Pons (tissue), 1 donor: Measurements from ENCODE around the gene CRISPLD2.
"Not testable (repeated sequence)": the region's sequence is repeated elsewhere in the genome, so short reads cannot be mapped to it uniquely, and the experiment has no call there.

Source experiments
- DNase-seq: peaks from one replicate; pipeline ENCODE4 v3.0.0-alpha.2; 2016; ENCODE audit warnings: low spot score

The CRISPLD2 gene

DNA sequence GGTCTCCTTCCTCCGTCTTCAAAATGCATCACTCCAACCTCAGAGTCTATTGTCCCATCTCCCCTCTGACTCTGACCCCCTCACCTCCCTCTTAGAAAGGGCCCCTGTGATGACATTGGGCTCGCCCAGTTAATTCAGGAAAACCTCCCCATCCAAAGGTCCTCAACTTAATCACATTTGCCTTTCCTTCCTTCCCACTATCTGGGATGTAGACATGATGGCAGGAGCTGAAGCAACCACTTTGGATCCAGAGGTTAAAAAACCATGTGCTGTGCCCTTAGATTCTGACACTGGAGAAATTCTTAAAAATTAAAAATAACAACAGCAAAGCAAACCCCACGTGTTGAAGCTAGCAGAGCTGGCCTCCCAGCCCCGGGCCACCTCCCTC lies 111.3 kb downstream of the CRISPLD2 start:
- no peak for DNase-seq

DNA sequence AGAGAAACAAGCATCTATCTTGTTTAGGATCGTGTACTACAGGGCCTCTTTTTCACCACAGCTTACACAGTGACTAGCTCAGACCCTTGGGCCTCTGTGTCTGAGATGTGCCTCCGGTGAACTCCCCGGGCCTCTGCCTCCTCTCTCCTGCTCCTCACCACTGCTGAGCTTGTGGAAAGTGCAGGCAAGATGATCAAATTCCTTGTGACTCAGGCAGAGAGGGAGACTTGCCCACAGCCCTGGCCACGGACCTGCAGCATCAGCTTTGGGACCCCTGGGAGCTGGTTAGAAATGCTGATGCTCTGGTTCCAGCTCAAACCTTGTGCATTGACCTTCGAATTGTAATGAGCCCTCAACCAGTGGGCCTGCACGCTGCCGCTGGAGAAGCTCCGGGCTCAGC lies 111.7 kb downstream of the CRISPLD2 start:
- no peak for DNase-seq

DNA sequence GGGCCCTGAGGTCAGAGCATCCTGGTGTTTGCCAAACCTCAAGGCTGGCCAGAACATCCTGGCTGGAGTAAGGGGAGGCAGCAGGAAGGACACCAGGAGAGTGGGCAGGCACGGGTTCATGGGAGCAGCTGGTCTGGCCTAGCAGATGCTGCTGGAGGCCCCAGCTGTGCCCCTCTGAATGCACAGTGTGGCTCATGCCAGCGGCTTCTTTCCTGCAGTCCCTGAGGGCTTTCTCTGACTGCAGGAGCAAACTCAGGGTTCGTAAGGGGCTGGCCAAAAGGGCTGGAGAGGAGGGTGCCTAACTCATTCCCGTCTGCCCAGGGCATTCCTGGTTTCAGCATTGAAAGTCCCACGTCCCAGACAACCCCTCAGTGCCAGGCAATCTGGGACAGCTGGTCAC lies 112.9 kb downstream of the CRISPLD2 start:
- no peak for DNase-seq

DNA sequence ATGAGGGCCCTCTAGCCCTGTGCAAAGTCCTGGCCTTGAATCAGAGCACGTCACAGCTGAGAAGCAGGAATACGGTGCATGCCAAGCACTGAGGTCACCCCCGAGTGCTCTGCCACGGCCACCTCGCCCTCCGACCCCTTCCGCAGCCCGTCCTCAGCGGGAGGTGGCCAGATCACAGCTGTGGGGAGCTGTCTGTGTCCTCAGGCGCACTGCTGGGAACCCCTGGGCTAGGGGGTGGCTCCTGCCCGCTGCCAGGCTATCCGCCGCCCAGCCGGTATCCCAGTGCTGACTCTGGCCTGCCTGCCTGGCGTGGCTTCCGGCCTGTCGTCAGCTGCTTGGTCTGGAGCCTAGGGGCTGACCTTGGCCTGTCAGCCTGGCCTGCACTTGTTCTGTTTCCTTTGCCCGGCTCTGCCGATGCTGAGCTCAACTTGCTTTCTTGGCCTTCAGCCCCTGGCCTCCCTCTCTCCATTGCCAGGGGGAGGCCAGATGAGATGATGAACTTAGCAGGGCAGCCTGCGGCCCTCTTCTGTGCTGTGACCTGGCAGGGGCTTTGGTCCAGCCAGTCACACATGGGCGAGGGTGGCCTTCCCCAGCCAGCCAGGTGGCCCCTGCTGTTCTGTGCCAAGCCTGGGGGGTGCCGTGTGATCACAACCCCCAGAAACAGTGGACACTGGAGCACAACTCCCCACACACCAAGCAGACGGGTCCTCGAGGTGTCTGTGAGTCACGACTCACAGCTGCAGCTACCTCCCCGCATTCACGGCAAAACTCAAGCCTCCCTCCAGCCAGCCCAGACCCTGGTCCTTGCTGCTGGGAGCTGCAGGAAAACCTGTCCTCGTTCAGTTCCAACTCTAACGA lies 114.2 kb downstream of the CRISPLD2 start:
- DNase-seq: peak; percentile 49

DNA sequence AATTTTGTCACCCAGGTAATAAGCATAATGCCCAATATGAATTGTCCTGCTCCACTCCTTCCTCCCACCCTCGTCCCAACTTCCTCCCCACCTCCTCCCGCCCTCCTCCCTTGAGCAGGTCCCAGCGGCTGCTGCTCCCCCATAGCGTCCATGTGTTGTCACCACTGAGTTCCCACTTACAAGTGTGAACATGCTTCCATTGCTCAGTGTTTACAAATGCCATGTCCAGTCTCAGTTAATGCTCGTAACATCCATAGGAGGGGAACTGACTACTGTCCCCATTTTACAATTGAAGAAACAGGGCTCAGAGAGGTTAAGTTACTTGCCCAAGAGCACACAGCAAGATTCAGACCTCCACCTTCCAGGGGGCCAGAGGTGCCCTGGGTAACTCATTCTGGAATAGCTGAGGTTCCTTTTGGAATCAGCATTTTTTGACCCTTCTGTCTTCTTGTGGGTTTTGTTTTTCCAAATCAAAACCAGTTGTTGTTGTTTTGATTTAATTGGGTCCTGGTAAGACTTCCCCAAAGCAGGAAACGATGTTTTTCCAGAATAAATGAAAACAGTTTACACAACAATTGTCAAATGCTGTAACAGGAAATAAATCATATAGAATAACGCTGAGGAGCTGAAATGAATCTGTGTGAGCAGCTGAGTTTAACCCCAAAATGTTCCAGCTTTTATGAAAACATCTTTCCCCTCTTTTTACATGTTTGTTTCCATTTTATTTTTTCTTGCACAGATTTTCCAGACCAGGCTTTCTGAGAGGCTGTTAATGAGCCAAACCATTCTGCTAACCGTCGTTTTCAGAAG lies 117.6 kb downstream of the CRISPLD2 start:
- no peak for DNase-seq

DNA sequence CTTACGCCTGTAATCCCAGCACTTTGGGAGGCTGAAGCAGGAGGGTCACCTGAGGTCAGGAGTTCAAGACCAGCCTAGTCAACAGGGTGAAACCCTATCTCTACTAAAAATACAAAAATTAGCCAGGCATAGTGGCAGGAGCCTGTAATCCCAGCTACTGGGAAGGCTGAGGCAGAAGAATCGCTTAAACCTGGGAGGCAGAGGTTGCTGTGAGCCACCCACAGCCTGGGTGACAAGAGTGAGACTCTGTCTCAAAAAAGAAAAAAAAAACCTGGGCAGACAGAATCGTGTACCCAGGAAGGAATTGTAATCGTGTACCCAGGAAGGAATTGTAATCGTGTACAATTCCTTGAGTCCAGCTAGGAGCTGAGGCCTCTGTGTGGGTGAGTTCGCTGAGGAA lies 118.8 kb downstream of the CRISPLD2 start:
- not testable (repeated sequence) for DNase-seq

DNA sequence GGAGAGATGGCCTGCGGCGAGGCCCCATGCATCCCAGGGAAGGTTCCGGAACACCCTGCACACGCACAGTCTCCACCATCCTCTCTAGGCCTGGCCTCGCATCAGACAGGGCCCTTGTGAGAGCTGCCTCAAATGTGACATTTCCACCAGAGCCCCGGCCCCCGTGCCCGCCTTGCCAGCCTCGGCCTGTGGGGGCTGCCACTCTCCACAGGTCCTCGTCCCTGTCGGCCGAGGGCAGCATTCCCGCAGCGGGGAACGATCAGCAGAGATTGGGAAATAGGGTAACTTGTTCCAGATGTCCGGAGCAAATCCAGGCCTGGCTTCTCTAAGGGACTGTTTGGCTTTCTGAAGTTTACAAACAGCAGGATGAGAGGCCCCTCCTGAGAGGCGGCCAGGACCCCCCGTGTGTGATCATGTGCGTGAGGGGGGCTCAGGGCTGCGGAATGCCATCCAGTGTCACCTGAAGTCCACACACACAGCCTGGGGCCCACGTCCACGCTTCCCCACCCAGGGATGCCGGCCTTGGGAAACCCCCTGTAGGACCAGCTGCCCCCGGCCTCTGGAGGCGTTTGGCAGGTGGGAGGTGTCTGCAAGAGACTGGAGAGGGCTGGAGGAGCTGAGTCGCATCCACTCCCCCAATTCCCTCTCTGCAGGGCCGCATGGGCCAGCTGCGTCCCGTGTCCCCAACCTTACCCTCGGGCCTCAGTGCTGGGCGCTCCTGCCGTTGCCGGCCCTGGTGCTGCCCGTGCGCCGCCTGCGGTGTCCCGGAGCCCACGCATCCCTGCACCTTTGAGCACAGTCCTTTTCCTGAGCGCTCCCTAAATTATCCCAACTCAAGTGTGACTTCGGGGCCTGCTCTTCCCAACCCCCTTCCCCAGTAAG lies 121.1 kb downstream of the CRISPLD2 start:
- DNase-seq: no peak

DNA sequence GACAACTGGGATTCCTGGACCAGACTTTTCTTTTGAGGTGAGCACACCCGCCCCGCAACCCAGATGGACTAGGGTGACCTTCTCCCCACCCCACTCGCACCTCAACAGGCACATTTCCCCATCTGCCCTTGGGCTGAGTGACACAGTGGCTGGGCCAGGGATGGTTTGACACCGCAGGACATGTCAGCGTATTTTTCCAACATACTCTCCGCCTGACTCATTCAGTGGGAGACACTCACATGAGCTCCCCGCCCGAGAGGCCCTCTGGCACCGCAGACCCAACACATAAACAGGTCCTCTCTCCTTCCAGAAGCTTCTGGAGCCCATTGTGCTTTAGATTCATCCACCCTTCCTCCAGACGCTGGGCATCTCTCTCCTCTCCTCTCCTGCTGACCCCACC lies 122.1 kb downstream of the CRISPLD2 start:
- DNase-seq: no peak

DNA sequence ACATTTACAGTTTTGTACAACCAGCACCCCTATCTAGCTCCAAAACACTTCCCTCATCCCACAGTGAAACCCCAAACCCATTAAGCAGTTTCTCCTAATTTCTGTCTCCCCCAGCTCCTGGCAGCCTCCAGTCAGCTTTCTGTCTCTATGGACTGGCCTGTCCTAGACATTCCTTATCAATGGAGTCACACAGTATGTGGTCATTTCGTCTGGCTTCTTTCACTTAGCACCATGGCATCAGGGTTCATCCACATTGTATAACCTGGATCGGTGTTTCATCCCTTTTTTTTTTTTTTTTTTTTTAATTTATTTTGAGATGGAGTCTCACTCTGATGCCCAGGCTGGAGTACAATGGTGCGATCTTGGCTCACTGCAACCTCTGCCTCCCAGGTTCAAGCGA lies 123.0 kb downstream of the CRISPLD2 start:
- no peak for DNase-seq

DNA sequence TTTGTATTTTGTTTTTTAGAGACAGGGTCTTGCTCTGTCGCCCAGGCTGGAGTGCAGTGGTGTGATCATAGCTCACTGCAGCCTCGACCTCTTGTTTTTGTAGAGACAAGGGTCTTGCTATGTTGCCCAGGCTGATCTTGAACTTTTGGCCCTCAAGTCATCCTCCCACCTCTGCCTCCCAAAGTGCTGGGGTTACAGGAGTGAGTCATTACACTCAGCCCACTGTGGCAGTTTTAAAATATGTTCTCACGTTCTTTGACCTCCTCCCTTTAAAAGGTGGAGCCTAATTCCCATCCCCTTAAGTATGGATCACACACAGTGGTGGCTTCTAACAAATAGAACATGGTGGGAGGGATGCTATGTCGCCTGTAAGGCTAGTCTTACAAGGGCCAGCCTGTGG lies 123.8 kb downstream of the CRISPLD2 start:
- no peak for DNase-seq

DNA sequence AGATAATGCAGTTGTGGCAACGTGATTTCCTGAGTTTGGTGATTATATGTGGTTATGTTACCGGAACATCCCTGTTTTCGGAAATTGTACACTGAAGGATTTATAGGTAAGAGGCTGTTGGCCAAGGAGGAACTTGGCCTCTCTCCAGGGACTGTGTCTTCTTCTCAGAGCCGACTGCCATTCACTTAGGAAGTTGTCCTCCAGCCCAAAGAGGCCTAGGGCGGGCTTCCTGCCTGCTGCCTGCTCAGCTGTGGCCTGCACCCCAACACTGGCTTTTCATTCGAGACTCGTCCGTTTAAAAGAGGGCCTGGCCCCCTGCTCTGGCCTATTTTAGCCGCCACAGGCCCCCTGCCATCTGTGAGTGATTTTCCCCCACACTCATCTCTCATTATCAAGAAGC lies 127.2 kb downstream of the CRISPLD2 start:
- DNase-seq: peak; percentile 46

DNA sequence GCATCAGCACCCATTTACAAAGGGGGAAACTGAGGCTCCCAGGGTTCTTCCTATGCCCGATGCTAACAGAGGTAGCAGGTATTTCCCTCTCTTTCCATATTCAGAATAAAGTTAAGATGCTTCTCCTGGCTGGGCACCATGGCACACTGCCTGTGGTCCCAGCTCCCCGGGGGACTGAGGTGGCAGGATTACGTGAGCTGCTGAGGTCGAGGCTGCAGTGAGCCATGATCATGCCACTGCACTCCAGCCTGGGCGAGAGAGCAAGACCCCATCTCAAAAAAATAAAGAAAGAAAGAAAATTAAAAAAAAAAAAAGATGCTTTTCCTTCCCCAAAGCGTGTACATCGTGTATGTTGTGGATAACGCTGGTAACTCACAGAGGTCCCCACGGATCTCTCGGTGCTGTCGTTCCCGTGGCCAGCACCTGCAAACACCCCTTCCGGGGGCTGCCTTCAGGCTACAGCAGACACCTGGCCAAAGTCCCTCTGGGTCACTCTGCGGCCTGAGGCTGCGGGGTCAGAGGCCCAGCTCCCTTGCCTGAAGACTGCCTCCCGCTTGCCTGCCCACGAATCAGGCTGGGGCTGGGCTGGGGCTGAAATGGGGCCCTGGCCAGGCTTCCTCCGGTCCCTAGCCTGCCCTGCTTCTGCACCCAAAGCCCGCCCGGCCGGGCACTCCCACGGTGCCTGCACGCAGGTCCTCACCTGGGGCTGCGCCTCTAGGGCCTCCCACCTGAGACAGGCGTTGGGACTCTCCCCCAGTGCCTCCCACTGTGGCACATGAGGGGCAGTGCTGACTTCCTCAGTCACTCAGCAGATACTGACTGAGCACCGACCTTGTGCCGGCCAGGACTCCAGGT lies 128.4 kb downstream of the CRISPLD2 start:
- no peak for DNase-seq

DNA sequence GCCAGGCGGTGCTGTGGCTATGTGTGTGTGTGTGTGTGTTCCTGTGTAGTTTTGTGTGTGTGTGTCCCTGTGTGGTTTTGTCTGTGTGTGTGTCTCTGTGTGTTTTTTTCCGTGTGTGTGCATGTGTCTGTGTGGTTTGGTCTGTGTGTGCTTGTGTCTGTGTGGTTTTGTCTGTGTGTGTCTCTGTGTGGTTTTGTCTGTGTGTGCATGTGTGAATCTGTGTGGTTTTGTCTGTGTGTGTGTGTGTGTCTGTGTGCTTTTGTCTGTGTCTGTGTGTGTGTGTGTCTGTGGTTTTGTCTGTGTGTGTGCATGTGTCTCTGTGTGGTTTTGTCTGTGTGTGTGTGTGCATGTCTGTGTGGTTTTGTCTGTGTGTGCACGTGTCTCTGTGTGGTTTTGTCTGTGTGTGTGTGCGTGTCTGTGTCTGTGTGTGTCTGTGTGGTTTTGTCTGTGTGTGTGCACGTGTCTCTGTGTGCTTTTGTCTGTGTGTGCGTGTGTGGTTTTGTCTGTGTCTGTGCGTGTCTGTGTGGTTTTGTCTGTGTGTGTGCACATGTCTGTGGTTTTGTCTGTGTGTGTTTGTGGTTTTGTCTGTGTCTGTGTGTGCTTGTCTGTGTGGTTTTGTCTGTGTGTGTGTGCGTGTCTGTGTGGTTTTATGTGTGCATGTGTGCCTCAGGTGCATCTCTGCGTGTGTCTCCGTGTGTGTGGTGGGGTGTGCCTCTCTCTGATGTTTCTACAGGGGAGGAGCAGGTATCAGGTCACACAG lies 129.2 kb downstream of the CRISPLD2 start:
- no peak for DNase-seq

DNA sequence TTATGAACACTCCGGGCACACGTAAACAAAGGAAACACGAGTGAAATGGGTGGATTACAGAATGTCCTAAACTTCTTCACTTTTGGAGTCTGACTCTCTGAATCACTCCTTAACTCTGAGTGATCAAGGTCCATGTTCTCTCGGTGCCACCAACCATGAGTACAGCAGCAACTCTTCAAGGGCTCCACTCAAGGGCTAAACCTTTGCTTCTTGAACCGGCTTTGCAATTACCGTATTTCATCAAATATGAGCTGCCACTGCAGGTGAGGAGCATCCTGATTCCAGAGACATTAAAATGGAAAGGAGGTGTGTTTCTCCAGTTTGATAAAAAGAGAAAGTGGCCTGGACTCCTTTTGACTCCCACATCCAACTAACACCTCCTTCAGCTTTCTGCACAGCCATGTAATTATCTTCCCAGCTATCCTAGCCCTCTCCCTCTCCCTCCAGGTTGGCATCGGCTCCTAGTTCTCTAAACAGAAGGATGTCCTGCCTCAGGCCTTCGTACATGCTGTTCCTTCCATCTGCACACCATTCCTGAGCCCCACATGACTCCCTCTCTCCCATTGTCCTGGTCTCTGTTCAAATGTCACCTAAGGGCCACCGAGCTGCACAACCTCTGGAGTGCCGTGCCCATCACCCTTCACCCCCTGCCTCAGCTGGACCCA lies 130.1 kb downstream of the CRISPLD2 start:
- DNase-seq: no peak

DNA sequence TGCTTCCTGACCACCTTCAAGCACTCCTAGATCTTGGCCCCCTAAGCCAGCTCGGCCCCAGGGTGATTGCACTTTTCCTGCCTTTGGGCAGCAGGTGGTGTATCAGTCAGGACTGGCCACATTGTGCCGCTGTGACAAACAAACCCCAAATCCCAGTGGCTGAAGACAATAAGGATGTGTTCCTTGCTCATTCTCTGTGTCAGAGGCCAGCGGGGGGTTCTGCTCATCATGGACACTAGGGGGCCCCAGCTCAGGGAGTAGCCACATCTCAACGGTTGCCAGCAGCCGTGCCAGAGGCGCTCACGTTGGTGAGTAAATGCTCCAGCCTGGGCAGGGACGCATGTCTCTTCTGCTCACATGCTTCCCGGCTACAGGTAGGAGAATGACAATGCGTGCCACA lies 131.1 kb downstream of the CRISPLD2 start:
- DNase-seq: no peak

DNA sequence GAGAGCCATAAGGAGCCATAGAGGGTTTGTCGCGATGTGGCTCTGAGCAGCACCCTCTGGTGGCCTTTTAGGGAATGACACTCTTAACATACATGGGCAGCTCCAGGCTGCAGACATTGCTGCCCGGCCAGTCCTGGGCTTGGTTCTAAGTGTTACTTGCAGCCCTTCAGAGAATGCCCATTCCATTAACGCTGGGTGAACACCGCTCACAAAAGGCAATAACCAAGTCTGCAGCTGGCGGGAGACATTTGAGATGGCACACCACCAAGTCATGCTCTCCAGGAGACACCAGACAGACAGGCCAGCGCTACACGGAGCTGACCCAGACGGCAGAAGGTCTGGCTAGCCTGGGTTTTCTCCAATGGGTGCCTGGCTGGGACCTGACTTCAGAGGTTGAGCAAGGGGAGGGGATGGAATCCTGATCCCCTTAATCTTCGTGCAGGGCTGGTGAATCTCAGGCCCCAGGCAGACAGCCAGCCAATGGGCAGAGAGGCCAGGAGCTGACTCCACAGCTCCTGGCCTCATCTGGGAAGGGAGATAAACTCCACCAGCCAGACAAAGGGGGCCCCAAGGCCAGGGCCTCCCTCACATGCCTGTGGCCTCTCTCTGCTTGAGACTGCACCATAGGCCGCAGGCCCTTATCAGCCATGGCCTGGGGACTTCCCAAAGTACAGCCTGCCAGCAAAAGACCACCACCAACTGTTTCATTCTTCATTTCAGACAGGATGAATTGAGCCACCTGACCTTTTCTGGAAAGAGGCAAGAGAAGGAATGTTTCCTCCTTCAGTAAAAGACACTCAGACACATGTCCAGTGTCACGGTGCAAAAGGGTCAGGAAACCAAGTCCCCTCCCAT lies 132.8 kb downstream of the CRISPLD2 start:
- peak; percentile 81 for DNase-seq

DNA sequence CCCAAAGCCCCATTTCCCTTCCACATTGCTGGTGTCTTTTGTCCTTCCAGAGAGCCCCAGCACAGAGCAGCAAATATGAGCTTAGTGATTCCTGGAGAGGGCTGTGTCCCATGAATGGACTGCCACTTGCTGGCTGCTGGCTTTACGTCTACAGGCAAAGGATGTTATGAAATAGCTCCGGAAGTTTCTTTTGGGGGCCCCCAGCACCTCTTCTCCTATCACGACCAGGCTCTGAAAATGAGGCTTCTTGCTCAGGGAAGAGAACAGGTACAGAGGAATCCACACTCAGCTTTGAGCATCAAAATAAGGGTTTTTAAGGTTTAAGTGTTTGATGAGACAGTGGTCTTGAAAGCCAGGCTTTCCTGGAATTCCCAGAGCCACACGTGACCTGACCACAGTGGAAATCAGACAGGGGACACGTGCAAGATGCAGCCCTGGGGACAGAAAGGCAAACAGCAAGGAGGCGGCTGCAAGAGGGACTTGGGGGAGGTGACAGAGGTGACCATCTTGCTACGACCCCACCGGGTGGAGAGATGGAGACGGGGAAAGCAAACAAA lies 133.5 kb downstream of the CRISPLD2 start:
- no peak for DNase-seq

DNA sequence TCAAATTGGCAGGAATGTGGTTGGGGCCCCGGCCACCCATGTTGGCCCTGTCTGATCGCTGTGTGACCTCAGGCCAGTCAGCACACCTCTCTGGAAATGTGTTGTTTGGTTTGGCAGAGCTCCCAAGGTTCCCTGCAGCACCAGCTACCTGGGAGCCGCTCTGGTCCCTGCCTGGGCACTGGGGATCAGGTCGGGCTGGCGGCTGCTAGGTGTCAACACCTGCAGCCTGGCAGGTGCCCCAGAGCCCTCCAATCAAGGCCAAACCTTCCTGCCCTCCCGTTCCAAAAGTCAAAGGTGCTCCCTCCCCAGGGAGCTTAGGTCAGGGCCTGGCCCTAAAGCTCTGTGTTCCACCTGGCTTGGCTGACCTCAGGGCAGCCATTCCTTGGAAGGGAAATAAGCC lies 135.6 kb downstream of the CRISPLD2 start:
- DNase-seq: no peak

DNA sequence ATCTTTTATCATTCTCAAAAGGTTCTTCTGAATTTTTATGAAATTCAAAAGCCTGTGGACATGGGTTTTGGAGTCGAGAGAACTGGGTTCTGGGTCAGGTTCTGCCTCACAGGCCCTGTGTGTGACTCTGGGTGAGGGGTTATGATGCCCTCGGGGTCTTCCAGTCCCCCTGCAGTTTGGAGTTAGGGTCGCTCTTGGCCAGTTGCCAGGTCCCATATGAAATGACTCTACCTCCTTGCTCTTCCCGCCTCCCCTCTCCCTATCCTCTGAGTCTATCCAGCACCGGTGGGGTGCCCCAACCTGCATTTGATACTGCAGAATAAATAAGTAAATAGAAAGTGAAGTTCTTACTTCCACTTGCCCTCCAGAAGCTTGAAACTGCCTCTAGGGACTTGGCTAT lies 137.4 kb downstream of the CRISPLD2 start:
- no peak for DNase-seq
